Measurements from ENCODE around the gene OR6V1. TPM values are rescaled to one million over a fixed set of nuclear protein-coding genes. Genes with fewer than 3 reads are reported as not detected.

OR6V1 gene
- total RNA-seq, 4 donors from 2014 or later, result not detected

DNA sequence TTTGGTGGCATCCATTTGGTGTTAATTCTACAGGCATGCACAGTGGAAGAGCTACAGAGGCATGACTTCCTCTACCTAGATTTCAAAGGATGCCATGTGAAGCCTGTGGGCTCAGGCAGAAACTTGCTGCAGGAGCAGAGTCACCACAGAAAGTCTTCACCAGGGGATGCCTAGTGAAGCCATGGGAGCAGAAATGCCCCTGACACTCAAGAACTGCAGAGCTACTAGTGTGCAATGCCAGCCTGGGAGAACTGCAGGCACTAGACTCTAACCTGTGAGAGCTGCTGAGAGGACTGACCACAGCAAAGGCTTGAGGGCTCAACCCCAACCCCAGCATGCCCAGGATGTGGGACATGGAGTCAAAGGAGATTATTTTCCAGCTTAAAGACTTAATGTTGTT lies 29.1 kb upstream of the OR6V1 start:
- TF ChIP-seq, protein P1, sequence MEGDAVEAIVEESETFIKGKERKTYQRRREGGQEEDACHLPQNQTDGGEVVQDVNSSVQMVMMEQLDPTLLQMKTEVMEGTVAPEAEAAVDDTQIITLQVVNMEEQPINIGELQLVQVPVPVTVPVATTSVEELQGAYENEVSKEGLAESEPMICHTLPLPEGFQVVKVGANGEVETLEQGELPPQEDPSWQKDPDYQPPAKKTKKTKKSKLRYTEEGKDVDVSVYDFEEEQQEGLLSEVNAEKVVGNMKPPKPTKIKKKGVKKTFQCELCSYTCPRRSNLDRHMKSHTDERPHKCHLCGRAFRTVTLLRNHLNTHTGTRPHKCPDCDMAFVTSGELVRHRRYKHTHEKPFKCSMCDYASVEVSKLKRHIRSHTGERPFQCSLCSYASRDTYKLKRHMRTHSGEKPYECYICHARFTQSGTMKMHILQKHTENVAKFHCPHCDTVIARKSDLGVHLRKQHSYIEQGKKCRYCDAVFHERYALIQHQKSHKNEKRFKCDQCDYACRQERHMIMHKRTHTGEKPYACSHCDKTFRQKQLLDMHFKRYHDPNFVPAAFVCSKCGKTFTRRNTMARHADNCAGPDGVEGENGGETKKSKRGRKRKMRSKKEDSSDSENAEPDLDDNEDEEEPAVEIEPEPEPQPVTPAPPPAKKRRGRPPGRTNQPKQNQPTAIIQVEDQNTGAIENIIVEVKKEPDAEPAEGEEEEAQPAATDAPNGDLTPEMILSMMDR (IDR thresholded peaks at IDR 0.05; ENCODE audit: low read depth), result no peak

DNA sequence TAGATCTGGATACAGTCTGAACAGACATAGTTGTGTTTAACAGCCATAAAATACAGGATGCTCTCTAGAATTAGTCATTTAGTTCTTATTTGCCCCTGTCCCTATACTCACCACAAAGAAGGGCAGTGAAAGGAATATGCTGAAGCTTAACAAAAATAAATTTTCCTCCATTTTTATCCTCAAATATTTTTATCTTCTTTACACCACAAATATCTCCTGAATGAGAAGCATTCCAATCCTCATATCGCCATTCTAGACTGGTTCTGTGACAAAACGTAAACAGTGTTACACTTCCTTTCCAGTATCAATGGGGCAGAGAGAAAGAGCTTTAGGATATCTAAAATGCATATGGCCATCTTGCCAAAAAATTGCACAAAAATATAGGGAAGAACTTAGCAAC lies 26.8 kb upstream of the OR6V1 start:
- TF ChIP-seq, protein P1 (IDR thresholded peaks at IDR 0.05; ENCODE audit: low read depth), result no peak

DNA sequence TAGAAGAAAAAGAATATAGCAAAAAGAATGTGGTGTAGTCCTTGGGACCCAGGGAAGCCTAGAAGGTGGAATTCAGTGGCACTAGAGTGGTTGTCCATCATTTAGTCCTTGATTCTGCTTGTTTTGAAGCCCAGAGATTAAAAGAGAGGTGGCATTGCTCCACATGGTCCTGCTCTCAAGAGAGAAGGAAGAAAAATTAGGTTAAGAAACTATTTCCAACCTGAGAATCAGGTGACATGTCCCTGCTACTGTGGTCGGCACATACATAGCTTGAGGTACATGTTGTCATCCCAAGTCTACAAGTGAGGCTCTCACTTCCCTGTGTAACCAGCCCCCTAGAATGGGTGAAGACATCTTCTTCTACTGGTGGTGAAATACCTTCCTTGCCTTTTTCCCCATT lies 25.1 kb upstream of the OR6V1 start, which contains the start of gene OR9A2:
Gene OR9A2, minus strand, starts transcription at position 101 of the 400 bp plus-strand sequence. Its CDS starts 0 bp downstream, at position 101.
- TF ChIP-seq, protein P1 (IDR thresholded peaks at IDR 0.05; ENCODE audit: low read depth), result no peak

DNA sequence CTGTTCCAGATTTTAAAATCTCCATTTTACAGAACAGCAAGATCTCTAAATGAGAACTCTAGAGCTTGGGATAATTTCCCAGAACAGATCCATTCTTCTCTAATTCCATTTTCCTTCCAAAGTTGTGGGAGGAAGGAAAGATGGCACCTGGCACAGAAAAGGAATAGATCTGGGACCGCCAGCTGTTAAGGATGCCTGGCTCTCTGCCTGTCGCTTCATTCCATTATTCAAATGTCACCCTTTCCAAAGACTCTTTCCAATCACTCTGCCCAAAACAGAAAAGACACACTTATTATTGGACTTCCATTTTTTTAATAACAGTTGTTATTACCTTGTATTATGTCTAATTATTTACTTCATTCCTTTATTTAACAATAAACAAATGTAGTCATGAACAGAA lies 24.5 kb upstream of the OR6V1 start:
- TF ChIP-seq, protein P1 (IDR thresholded peaks at IDR 0.05; ENCODE audit: low read depth), result no peak

DNA sequence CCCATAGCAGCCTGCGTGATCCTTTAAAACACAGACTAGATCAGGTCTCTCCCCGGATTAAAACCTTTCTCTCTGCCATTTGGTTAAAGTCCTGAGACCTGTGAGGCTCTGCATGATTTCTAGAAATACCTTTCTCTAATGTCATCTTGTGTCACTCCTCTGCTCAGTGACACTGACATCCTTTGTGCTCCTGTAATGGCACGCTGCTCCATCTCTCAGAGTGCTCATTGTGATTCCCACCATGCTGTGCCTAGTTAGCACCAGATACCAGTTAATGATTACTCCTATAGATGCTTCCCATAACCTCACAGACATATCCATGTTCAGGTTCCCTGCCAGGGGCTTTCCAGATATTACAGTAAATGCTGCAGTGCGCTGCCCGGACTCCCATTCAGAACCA lies 13.5 kb upstream of the OR6V1 start:
- TF ChIP-seq, protein P1 (IDR thresholded peaks at IDR 0.05; ENCODE audit: low read depth), result no peak

DNA sequence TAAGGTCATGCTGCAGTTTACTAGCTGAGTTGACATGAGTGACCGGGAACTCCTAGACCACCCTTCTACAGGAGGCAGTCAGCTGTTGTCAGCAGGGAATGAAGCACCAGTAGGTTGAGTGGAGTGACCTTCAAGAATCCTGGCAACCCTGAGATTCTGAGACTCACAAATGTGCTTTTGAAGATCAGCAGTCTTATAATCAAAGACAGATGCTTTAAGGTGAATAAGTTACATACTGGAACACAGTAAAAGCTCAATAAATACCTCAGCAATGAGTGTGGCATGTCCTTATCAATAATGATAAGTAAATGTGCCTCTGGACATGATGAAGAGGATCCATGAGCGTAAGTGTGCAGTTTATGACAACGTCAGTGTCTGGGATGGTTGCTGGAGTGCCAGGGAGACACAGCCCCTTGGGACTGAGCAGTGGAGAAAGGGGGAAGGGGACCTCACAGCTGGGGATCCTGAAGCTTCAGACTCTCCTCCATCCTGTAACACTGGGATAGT lies 11.9 kb upstream of the OR6V1 start:
- TF ChIP-seq, protein P1 (IDR thresholded peaks at IDR 0.05; ENCODE audit: low read depth), result no peak

DNA sequence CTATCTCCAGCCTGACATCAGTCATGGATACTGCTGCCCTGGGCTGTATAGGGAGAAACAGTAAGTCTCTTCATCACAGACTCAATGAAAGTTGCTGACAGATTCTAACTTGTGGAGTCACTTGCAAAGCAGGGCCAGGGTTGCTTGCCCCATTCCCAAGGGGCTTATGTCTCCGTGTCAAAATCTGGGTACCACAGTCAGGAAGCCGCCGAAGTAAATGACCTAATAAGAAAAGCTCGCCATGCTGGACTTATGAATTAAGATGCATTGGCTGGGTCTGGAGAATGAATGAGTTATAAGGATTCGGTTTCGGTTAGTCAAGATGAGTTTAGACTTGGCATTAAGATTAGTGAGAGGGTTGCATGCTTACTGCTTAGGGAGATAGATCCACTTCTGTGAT lies 10.8 kb upstream of the OR6V1 start:
- TF ChIP-seq, protein P1 (IDR thresholded peaks at IDR 0.05; ENCODE audit: low read depth), result no peak
